Hematopoietic multipotent progenitor cell treated with erythropoietin and hydrocortisone succinate and interleukin-3 and kit ligand, for 6 days (in vitro differentiated cells): ENCODE results near the gene NUFIP1.
A peak's percentile ranks its signal among the peaks of the same experiment; 100 is the strongest.
"Not testable (repeated sequence)": the region's sequence is repeated elsewhere in the genome, so short reads cannot be mapped to it uniquely, and the experiment has no call there.

Experiments used
- DNase-seq: peaks from one replicate; pipeline ENCODE4 v3.0.0-alpha.2; 2015

Gene NUFIP1

DNA sequence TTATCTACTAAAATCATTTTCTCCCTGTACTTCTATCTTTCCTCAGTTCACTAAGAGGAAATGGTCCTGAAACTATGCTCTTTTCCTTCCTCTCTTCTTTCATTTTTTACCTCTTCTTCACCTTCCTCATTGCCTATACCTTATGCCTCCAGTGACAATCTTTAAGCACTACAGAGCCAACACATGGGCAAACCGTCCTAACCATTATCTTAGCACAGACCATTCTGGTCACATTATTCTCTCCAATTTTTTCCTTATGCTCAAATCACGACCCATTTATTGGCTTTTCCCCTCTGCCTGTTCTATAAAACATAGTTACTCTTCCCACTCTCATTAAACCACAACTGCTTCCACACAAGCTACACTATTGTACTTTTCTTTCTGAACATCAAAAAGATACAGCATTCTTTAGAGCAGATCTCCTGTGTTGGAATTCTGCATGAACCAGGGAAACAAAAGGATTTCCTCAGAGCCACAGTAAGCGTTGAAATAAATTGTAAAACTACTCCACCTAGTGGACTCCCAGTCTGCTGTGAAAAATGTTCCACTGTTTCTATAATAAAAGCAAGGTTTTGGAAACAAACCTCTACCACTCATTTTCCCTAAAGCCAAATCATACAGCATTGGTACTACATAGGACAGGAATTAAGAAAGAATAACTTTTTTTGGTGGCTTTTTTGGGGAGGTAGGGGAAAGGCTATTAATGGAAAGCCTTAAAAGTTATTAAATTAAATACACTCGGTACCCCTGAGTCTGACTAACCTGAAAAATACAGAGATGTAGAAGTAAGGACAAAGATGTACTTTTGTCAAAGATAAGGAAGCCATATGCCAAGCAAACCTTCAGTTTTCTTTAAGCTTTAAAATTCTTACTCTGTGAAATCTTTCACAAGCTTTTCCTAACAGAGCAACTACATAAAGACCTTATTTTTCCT is 19.5 kb downstream of the NUFIP1 start:
- DNase-seq: peak; percentile 74

DNA sequence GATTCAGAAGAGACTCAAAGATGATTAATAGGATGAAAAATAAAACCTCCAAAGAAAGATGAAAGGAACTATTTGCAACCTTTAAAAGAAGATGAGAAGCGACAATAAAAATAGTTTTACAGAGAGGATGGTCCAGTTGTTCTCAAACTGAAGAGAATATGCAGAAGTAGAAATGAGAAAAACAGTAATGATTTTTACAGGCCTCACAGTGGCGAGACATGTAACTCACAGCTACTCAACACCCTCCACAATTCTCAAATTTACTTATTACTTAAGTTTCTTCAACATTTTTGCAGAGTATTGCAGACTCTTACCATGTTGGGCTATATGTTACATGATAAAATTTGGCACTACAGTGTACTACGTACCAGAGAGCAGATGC is 20.8 kb downstream of the NUFIP1 start:
- DNase-seq: no peak

DNA sequence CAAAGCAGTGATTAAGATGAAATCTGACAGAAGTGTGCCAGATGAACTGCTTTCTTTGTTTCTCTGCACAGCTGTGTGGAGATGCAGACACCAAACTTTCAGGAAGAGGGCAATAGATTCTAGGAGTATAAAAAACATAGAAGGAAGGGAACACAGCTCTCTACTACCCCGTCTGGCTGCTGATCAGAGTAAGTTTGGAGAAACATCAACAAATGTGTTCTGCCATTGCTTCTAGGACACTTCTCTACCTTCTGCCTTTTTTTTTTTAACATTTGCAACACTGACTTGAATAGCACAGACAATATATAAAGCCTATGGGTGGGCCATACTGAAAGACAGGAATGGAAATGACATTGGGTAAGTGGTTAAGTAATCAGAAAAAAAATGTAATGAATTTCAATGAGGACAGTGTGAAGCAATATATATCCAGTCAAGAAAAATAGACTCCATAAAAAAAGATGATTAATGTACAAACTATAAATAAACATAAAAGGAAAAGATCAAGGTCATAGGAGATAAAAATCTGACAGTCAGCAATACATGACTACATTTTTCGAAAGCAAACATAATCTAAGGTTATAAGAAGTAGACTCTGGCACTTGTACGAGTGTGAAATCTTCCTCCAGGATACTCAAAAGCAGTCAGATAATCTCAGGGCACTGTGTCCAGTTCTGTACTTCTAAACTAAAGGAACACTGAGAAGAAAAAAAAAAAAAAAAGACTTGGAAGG is 21.4 kb downstream of the NUFIP1 start:
- DNase-seq: no peak

DNA sequence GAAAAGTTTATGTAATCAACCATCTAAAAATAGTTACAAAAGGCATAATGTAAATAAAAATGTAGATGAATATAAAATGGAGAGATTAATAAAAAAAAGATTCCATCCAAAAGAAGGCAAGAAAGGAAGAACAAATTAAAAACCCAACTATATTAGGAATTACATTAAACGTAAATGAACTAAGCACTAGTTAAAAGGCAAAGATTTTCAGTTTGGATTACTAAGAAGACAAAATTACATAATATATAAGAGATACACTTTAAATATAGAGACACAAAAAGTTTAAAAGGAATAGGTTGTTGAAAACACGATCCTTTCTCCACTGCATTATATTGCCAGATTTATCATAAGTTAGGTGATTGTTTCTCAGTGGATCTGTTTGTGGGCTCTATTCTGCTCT is 27.3 kb downstream of the NUFIP1 start:
- no peak for DNase-seq

DNA sequence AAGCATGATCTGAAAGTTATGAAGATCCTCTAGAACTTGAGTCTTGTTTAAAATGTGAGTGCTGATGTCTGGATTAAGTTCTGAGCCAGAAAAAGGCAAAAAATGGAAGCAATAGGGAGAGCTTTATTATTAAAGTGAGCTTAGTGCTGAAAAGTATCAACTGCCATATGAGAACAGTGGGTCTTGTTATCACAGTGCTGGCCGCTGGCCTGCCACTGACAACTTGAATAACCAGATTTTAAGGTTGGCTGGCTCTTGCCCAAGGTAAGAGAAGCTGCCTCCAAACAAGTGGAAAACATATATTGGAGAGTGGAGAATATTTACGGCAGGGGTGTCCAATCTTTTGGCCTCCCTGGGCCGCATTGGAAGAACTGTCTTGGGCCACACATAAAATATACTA is 33.9 kb downstream of the NUFIP1 start:
- no peak for DNase-seq

DNA sequence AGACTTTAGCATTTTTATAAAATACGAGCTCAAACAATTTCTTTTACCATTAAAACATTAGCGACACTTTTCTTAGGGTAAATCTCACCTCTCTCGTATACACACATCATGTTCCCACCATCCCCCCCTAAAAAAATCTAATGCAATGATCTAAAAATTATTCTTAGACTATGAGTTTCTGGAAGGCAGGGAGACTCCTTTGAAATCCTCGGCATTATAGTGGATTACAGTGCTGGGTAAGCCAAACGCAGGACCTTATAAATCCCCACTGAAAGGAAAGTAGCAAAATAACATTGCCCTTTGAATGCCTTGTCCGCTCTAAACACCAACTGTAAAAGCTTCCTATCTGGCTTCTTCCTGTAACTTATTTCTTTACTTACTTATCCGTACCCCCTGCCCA is 35.0 kb downstream of the NUFIP1 start:
- DNase-seq: no peak

DNA sequence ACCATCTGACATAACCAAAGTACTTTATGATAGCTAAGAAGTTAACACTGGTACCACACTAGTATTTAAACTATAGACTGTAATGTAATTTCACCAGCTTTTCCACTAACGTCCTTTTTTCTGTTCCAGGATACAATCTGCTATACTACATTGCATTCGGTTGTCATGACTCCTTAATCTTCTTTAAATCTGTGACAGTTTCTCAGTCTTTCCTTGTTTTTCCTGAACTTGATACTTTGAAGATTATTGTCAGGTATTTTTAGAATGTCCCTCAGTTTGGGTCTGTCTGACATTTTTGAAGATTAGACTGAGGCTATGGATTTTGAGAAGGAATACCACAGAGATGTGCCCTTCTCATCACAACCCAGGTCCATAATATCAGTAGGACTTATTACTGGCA is 36.6 kb downstream of the NUFIP1 start:
- no peak for DNase-seq

DNA sequence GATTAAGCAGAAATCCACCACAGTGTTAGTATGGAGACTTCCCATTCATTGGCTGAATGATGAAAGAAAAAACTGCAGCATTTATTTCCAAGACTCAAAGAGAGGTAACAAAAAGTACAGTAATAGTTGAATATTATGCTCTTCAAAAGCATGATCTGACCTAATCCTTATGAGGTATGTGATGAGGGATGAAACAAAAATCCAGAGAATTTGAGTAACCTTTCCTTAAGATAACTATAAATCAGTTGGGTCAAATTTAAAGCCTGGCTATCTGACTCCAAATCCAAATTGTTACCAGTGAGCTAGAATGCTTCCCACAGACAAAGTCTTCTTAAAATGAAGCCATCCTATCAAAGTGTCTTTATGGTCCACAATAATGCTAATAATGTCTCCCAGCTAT is 38.1 kb downstream of the NUFIP1 start:
- no peak for DNase-seq

DNA sequence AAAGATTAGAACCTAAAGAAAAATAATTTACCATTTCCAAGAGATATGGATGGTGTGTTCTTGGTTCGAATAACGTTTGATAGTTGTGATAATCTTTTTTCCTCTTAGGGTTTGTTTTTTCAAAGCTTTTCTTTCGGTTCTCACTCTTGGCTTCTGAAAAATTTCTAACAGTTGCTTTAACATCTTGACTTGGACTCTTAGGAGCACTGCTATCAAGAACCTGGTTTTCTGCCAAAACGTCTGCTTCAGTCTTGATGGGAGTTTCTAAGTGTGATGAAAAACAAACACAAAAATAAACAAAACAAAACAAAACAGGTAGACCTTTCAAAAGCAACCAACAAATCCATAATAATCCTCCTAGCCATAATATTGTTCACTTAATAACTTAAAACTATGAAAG is 45.9 kb downstream of the NUFIP1 start:
- DNase-seq: not testable (repeated sequence)

DNA sequence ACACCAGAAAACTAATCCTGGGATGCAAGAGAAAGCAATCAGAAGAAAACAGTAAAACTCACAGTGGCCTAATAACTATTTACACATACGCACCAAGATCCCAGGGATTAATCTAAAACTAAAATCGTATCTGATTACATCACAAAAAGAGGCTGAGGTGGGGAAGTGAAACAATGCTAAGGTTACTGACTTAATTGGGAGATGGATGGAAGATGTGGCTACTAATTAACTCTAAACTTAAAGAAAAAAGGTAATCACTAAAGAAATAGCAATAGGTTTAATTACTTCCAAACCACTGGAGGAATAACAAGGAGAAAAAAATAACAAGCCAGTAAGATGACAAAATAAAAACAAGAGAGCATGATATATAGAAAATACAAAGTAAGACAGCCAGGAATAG is 50.4 kb downstream of the NUFIP1 start:
- DNase-seq: no peak

DNA sequence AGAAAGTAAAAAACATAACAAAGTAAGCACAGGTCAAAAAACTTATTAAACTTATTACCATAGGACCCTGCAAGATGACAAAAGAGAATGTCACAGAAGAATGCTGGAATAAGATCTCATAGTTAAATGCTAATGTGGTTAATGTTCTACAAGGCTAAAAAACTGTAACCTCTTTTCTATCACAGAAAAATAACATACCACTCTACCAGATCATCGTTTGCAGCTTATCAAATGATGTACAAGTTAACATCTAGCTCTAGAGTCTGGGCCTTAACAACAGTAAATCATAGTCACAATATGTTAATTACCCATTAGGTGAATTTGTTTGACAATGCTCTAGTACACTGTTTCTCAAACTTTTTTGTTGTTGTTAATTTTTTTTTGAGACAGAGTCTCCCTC is 53.0 kb downstream of the NUFIP1 start:
- DNase-seq: no peak

DNA sequence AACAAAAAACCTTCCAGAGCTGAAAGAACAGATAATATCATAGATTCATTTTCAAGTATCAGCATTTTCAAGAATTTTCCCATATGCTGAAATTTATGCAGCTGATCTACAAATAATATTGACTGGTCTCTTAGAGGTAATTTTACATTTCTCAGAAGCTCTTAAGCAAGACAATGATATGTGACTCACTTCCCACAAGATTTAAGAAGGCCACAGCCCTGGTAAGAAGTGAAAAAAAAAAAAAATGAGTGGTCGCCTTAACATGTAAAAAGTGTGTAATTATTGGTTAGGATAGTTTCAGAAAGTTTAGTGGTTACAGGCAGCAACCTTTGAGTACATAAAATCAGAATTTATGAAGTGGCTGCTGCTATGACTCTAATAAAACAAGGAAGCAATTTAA is 54.5 kb downstream of the NUFIP1 start:
- DNase-seq: no peak

DNA sequence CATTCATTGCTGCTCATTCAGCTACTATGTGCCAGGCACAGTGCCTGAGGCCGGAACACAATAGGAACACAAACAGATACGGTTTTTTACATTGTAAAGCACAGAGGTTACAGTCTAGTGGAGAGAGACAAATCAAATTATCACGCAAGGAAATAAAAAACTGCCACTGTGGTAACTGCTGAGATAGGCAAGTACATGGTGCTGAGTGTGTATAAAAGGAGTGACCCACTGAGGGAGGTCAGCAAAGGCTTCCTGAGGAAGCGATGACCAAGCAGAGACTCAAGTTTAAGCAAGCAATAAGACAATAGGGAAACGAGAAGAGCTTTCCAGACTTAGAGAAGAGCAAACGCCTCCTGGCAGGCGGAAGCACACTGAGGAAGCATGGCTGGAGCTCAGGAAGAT is 56.4 kb downstream of the NUFIP1 start:
- no peak for DNase-seq

DNA sequence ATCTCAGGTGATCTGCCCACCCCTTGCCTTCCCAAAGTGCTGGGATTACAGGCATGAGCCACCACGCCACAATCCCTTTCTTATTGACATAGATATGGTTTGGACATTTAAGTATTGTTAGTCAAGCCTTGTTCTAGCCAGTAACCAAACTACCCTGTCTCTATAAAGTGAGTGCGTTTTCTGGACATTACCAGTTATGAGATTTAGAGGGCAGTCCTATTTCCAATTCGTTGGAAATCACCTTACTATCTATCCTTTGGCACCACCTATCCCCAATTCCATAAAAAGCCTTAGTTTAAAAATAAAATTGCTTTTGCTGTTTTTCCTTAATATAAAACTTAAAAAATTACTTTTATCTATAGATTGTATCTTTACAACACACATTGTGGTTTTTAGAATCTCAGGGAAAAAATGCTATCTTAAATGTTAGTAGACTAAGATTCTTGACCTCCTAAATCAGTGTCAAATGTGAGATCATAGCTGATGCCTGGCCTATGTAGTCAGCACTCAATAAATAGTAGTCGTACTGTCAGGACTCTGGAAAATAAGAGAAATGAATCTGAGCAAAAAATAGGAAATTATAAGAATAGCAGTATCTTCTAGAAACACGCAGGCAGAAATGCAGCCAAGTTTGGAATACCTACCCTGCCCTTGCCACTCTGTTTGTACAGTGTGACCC is 57.0 kb downstream of the NUFIP1 start:
- DNase-seq: no peak

DNA sequence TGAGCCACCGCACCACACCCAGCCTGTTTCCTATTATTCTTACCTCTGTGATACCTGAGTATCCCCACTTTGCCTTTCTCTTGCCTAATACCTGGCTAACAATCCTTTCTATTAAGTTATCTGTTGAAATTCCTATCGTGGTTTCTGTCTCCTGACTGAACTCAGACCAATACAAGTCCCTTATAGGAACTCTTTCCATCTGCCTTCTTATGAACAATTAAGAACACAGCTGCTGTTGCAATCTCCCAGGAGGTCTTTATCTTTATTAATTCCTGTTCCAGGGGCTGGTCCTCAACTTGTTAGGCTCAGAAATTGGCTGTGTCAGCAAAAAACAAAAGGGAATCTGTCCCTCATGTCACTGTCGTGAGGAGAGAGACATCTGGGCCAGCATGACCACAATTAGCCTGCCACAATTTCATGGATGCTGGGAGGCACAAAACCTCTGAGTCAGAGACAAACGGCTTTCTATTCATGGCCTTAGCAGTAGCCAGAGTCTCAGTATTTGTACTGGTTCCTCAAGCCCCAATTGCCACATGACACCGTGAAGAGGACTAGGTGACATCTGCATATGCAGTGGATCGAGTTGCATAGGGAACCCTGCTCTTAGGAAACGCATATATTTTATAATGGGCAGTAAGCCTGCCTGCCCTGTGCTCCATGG is 58.2 kb downstream of the NUFIP1 start:
- no peak for DNase-seq

DNA sequence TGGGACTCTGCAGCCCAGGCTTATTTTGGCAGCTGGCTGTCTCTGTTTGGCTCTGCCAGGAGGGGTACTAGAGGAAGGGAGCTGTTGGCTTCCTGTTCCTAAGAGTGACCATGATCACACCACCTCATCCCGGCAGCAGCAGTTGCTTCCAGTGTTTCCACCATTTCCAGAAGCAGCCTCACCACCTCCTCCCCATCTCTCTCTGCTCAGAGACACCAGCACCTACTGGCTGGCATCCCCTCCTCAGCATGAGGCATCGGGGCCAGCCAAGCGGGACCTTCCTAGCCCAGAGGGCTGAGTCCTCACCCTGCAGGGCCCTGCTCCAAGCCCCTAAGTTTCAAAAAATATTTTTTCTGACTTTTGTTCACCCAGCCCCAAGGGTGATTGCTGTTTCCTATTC is 59.0 kb downstream of the NUFIP1 start:
- DNase-seq: no peak

DNA sequence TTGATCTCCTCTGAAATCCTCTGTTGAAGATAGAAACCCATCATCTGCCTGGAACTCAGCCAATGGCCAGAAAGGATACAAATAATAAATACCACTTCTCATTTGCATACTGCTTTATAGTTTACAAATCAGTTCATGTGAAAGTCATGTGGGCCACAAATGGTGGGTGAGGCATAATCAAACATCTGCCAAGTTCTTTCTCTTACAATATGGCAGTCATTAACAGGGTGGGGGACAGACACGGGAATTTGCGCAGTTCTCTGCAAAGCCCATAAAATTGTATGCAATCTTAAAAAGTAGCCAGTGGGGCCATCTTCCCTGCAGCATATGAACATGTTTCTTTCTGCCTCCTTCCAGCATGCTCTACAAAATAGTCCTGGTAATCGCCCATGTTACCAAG is 59.6 kb downstream of the NUFIP1 start:
- DNase-seq: no peak

DNA sequence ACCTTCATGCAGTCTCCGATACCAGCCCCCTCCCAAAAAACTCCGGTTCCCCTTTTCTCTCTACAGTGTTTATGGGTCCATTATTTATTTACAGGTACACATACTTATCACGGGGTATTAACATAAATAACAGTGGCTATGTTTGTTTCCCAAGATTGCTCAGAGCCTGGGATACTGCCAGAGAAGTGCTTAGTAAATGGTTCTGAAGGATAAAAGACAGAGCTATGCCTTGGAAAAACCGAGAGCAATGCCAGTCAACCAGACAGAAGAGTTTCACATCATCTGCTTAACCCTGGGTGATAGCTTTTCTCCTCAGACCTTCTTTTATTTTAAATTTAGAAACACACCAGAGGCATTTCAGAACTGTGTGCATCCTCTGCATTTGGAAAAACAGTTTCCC is 61.3 kb downstream of the NUFIP1 start:
- no peak for DNase-seq

DNA sequence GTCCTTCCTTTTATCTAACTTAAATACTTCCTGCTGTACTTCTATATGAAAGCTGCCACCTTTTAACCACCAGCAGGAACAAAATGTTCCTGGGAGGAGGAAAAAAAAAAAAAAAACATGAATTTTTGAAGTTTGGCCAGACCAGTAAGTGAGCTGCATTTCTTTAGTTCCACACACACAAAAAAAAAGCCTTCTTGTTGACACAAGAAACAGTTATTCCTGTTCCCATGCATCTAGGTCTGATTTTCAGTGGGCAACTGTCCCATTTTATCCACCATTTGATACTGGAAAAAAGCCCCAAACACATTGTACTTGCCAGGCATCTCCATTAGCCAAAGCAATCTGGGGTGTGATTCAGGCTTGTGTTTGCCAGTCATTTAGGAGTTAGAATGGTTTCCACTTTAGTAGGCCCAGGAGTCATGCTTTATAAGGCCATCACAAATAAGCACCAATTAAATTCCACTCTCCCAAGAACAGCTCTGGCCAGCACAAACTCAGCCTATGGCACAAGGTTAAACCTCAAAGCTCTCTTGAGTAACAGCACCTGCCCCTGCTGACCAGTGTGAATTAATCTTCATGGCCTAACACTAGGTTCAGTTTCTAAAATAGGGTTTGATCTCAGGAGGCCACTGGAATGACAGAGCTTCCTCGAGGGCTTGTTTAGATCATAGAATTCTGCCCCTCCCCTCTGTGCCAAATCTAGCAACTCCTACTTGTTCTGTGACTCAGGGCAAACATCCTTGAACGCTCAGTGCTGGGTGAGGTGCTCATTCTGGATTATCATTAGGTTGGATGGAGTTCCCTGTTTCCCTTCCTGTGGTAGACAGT is 67.1 kb downstream of the NUFIP1 start:
- DNase-seq: no peak

DNA sequence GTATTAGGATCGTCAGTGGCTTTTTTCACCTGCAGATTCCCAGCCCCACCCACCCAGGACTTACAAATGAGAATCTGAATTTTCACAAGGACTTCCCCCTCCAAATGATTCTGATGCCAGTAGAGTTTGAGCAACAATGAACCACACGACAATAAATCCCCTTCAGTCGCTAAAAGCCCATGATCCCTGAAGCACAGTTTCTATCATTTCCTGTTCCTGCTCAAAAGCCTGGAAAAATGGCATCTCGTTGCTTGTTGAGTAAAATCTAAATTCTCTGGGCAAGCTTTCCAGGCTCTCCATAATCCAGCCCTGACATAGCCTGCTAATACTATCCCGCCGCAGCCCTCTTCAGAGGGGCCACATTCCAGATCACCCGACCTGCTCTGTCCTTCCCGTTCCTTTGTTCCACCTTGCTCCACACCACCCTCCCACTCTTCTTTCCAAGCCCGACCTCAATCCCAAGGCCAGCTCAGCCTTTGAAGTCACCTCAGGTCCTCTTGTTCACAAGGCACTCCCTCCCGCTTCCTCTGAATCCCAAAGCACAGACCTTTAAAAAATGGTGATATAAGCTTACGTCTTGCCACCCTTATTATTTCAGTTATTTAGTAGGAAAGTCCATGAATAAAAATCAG is 67.9 kb downstream of the NUFIP1 start:
- DNase-seq: no peak

DNA sequence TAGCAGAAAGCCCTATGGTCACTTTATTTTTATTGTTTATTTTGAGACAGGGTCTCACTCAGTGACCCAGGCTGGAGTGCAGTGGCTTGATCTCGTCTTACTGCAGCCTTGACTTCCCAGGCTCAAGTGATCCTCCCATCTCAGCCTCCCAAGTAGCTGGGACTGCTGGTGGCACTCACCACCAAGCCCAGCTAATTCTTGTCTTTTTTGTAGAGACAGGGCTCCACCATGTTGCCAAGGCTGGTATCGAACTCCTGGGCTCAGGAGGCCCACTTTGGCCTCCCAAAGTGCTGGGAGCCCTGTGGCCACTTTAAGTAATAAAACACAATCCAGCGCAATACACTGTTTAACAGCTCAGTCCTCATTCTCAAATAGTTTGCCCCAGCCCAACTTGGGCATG is 69.3 kb downstream of the NUFIP1 start:
- DNase-seq: no peak
